ENCODE results near the gene XRCC4.

DNA sequence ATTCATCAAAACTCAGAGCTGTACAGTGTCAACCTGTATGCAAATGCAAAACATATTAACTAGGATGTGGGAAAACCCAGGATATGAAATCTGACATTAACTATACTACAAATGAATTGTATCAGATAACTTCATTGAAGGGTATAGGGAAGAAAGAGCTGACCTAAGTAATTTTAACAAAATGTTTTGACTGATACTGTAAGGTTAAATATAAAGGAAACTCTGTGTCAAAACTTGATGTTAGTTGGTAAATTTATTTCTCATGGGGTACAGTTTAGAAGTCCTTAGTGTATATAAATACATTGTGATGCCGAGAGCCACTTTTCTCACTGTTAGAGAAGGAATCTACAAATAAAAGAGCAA is 316.1 kb downstream of the XRCC4 start:
- TF ChIP-seq ZNF232 (CRISPR knock-in tag; IDR thresholded peaks at IDR 0.05) (no peak), ETV6 (IDR thresholded peaks at IDR 0.05; ENCODE audit: borderline replicate concordance in 1 of 2, low read depth in 2 of 2, low read length in 1 of 2) (no peak), ETV6 (CRISPR knock-in tag; IDR thresholded peaks at IDR 0.05; ENCODE audit: borderline replicate concordance) (no peak)
- TF ChIP-seq, protein P1, sequence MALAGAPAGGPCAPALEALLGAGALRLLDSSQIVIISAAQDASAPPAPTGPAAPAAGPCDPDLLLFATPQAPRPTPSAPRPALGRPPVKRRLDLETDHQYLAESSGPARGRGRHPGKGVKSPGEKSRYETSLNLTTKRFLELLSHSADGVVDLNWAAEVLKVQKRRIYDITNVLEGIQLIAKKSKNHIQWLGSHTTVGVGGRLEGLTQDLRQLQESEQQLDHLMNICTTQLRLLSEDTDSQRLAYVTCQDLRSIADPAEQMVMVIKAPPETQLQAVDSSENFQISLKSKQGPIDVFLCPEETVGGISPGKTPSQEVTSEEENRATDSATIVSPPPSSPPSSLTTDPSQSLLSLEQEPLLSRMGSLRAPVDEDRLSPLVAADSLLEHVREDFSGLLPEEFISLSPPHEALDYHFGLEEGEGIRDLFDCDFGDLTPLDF (CRISPR knock-in tag; IDR thresholded peaks at IDR 0.05), result no peak
